ENCODE results near the gene IRAK1.

DNA sequence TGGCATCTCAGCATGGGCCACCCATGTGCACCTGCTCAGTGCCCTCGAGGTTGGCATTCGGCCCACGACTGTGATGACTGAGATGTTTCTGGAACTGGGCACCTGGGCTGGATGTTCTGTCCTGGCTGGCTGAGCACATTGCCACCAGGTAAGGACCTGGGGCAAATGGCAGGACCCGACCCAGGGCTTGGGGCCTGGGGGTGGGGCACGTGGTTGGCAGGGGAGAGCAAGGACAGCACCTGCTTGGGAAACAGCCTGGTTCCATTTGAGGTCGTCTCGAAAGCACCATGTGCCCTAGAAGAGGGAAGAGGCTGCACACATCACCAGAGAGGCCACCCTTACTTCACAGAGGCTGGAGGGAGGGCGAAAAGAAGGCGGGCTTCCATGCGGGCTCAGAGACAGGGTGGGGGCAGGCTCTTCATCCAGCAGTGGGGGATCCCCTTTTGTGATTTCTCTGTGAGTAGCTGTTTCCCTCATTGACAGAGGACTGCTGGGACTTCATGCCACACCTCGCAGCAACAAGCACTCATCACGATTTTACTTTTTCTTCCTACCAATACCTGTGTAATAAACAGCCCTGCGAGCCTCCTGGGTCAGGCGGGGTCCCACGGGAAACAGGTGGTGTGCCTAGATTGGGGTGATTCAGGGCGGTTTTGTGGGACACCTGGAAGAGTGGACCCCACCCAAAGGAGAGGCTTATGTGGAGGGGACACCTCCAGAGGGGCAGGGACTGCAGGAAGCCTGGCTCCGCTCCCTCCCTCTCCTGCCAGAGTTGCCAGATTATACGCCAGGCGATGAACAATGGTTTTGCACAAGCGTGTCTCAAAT, 35.1 kb downstream of the IRAK1 start:
- no peak for TF ChIP-seq POLR2A (IDR thresholded peaks at IDR 0.05)
- TF ChIP-seq, protein P1, sequence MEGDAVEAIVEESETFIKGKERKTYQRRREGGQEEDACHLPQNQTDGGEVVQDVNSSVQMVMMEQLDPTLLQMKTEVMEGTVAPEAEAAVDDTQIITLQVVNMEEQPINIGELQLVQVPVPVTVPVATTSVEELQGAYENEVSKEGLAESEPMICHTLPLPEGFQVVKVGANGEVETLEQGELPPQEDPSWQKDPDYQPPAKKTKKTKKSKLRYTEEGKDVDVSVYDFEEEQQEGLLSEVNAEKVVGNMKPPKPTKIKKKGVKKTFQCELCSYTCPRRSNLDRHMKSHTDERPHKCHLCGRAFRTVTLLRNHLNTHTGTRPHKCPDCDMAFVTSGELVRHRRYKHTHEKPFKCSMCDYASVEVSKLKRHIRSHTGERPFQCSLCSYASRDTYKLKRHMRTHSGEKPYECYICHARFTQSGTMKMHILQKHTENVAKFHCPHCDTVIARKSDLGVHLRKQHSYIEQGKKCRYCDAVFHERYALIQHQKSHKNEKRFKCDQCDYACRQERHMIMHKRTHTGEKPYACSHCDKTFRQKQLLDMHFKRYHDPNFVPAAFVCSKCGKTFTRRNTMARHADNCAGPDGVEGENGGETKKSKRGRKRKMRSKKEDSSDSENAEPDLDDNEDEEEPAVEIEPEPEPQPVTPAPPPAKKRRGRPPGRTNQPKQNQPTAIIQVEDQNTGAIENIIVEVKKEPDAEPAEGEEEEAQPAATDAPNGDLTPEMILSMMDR (IDR thresholded peaks at IDR 0.05), result no peak
